ENCODE measurements around the gene KNSTRN.

The KNSTRN gene

DNA sequence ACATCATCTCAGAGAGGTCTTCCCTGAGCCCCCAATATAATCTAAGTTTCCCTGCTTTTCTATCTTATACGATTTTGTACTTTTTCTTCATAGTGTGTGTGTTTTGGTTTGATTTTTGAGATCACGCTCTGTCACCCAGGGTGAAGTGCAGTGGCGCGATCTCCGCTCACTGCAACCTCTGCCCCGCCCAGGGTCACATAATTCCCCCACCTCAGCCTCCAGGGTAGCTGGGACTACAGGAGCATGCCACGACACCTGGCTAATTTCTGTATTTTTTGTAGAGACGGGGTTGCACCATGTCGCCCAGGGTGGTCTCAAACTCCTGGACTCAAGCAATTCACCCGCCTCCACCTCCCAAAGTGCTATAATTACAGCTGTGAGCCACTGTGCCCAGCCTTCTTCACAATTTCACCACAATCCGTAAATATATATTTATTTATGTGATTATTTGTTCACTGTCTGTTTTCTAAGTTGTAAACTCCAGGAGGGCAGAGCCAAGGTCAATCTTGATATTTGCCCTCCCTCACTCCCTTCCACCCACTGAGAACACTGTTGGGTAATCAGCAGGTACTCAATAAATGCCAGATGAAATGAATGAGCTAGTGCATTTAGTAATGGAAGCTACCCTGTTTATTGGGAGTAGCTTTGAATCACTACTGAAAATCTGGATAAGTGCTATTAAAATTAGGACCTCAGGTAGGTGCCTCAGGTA, 547 bp upstream of the KNSTRN start:
- H3F3A ChIP-seq (ENCODE audit: insufficient read depth, low read length) = no peaks in the 10 kb centered on the region
- peak overlapping the region; percentile 86 for H2AFZ ChIP-seq (ENCODE audit: low read length)
- peaks cover 30% of the 10 kb centered on the region for H3K79me2 ChIP-seq (ENCODE audit: low read length)
- no peak overlapping the region for H3K9ac ChIP-seq (ENCODE audit: low read length)
- no peak for DNase-seq
- H3K4me2 ChIP-seq (ENCODE audit: low read depth, low read length) = peak overlapping the region; percentile 26; the same call in 1 of the 2 replicates
- no peaks in the 10 kb centered on the region for H3K36me3 ChIP-seq (replicated peaks; ENCODE audit: insufficient read depth, low read length)
- TF ChIP-seq, protein P1, sequence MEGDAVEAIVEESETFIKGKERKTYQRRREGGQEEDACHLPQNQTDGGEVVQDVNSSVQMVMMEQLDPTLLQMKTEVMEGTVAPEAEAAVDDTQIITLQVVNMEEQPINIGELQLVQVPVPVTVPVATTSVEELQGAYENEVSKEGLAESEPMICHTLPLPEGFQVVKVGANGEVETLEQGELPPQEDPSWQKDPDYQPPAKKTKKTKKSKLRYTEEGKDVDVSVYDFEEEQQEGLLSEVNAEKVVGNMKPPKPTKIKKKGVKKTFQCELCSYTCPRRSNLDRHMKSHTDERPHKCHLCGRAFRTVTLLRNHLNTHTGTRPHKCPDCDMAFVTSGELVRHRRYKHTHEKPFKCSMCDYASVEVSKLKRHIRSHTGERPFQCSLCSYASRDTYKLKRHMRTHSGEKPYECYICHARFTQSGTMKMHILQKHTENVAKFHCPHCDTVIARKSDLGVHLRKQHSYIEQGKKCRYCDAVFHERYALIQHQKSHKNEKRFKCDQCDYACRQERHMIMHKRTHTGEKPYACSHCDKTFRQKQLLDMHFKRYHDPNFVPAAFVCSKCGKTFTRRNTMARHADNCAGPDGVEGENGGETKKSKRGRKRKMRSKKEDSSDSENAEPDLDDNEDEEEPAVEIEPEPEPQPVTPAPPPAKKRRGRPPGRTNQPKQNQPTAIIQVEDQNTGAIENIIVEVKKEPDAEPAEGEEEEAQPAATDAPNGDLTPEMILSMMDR (IDR thresholded peaks at IDR 0.05; ENCODE audit: low read length) = no peak
- TF ChIP-seq EZH2 (optimal IDR thresholded peaks at IDR 0.05; ENCODE audit: low read depth, low read length) (no peak), EZH2phosphoT487 (IDR thresholded peaks at IDR 0.05; ENCODE audit: low read length) (no peak)
- H3K27ac ChIP-seq (ENCODE audit: low read length) = no peak overlapping the region
- no peaks in the 10 kb centered on the region for H3K4me1 ChIP-seq (ENCODE audit: low read length)
- no peaks in the 10 kb centered on the region for H3K27me3 ChIP-seq (replicated peaks; ENCODE audit: insufficient read depth, low read length)
- H4K20me1 ChIP-seq (ENCODE audit: insufficient read depth, low read length) = no peaks in the 10 kb centered on the region
- H3K4me3 ChIP-seq (ENCODE audit: low read length) = no peak overlapping the region
- H3K9me2 ChIP-seq (replicated peaks; ENCODE audit: insufficient read depth, low read length) = no peaks in the 10 kb centered on the region
- no peaks in the 10 kb centered on the region for H3K9me3 ChIP-seq (replicated peaks; ENCODE audit: insufficient read depth, low read length)

DNA sequence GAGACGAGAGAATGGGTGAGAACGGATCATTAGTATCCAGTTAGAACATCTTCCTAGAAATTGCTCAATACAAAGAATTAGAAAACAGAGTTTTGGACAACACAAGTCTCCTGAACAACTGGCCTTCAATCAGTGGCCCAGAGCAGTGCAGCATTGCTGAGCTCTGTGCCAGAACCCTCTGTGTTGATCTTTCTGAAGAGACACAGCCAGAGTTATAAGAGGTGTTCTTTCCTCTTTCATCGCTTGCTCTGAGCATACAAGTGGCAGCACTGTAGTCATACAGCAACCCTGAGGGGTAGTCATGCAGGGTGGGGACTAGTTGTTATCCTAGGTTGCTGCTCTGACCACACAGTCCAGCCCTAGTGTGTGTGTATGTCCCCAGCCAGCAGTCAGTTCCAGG, 4.0 kb downstream of the KNSTRN start:
- Histone ChIP-seq H3K27me3 (replicated peaks; ENCODE audit: insufficient read depth, low read length) (no peaks in the 10 kb centered on the region), H3K4me3 (ENCODE audit: low read length) (no peak overlapping the region), H3K79me2 (ENCODE audit: low read length) (peaks cover 30% of the 10 kb centered on the region), H3K4me2 (ENCODE audit: low read depth, low read length) (no peak overlapping the region), H3K9me3 (replicated peaks; ENCODE audit: insufficient read depth, low read length) (no peaks in the 10 kb centered on the region), H3K4me1 (ENCODE audit: low read length) (no peaks in the 10 kb centered on the region), H4K20me1 (ENCODE audit: insufficient read depth, low read length) (no peaks in the 10 kb centered on the region), H3K36me3 (replicated peaks; ENCODE audit: insufficient read depth, low read length) (0 out of 2 replicates have a peak, but pooled peaks cover 5% of the 10 kb centered on the region), H3K9ac (ENCODE audit: low read length) (no peak overlapping the region), H3K9me2 (replicated peaks; ENCODE audit: insufficient read depth, low read length) (no peaks in the 10 kb centered on the region), H2AFZ (ENCODE audit: low read length) (no peak overlapping the region), H3K27ac (ENCODE audit: low read length) (no peak overlapping the region), H3F3A (ENCODE audit: insufficient read depth, low read length) (0 out of 2 replicates have a peak, but pooled peaks cover 2% of the 10 kb centered on the region)
- DNase-seq = no peak
- TF ChIP-seq, protein P1 (IDR thresholded peaks at IDR 0.05; ENCODE audit: low read length) = no peak
- TF ChIP-seq EZH2phosphoT487 (IDR thresholded peaks at IDR 0.05; ENCODE audit: low read length) (no peak), EZH2 (optimal IDR thresholded peaks at IDR 0.05; ENCODE audit: low read depth, low read length) (no peak)

DNA sequence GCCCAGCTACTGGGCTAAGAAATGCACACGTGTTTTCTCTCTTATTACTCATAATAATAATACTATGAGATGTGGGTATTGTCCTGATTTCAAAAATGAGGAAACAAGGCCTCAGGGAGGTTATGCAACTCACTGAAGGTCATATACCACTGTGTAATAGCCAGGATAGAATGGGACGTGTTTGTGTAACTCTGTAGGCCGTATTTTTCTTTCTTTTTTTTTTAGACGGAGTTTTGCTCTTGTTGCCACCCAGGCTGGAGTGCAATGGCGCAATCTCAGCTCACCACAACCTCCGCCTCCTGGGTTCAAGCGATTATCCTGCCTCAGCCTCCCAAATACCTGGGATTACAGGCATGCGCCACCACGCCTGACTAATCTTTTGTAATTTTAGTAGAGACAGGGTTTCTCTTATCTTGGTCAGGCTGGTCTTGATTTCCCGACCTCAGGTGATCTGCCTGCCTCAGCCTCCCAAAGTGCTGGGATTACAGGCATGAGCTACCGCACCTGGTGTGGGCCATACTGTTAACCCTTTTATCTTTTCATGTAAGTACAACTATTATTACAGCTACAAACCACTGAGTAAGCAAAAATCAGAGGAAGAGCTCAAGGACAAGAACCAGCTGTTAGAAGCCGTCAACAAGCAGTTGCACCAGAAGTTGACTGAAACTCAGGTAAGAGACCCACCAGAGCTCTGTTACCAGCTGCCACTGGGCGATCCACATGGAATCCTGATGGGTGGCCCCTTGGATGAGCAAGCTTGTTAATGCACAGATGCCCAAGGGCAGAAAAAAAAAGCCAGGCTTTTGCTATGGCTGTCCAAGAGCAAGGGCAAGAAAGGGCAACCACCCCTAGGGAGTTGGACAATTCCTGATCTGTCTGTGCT, 6.7 kb downstream of the KNSTRN start:
- TF ChIP-seq EZH2 (optimal IDR thresholded peaks at IDR 0.05; ENCODE audit: low read depth, low read length) (no peak), EZH2phosphoT487 (IDR thresholded peaks at IDR 0.05; ENCODE audit: low read length) (no peak)
- TF ChIP-seq, protein P1 (IDR thresholded peaks at IDR 0.05; ENCODE audit: low read length) = no peak
- H3K4me3 ChIP-seq (ENCODE audit: low read length) = no peak overlapping the region
- no peak overlapping the region for H3K9ac ChIP-seq (ENCODE audit: low read length)
- H4K20me1 ChIP-seq (ENCODE audit: insufficient read depth, low read length) = no peaks in the 10 kb centered on the region
- H3K36me3 ChIP-seq (replicated peaks; ENCODE audit: insufficient read depth, low read length) = peaks cover 16% of the 10 kb centered on the region; the same call in 1 of the 2 replicates
- H3K79me2 ChIP-seq (ENCODE audit: low read length) = peaks cover 16% of the 10 kb centered on the region
- H3K27me3 ChIP-seq (replicated peaks; ENCODE audit: insufficient read depth, low read length) = no peaks in the 10 kb centered on the region
- no peaks in the 10 kb centered on the region for H3K9me3 ChIP-seq (replicated peaks; ENCODE audit: insufficient read depth, low read length)
- H3K4me1 ChIP-seq (ENCODE audit: low read length) = no peaks in the 10 kb centered on the region
- H2AFZ ChIP-seq (ENCODE audit: low read length) = no peak overlapping the region
- H3K9me2 ChIP-seq (replicated peaks; ENCODE audit: insufficient read depth, low read length) = no peaks in the 10 kb centered on the region
- DNase-seq = no peak
- H3K4me2 ChIP-seq (ENCODE audit: low read depth, low read length) = no peak overlapping the region
- no peak overlapping the region for H3K27ac ChIP-seq (ENCODE audit: low read length)
- H3F3A ChIP-seq (ENCODE audit: insufficient read depth, low read length) = 0 out of 2 replicates have a peak, but pooled peaks cover 2% of the 10 kb centered on the region

Data from MM.1S (cell line).